KMS-11 (cell line): Measurements from ENCODE around the gene DESI1.

ENCODE experiments used
- H2AFZ ChIP-seq: fragments of 200-600 bp; sonication (generic); 2 replicates; pipeline ENCODE4 v1.6.1; 2016; ENCODE audit warnings: antibody characterized with exemption, mixed run types, low read depth
- H3K27ac ChIP-seq: fragments of 200-600 bp; sonication (generic); 2 replicates; pipeline ENCODE4 v1.6.1; 2016; ENCODE audit warnings: mild to moderate bottlenecking, mixed run types
- H3K27me3 ChIP-seq: fragments of 200-600 bp; sonication (generic); 2 replicates; pipeline ENCODE4 v1.6.1; 2017; ENCODE audit warnings: mild to moderate bottlenecking, low read depth, mixed run types, moderate library complexity; ENCODE audit not compliant: insufficient read depth
- H3K36me3 ChIP-seq: fragments of 200-600 bp; sonication (generic); 2 replicates; pipeline ENCODE4 v1.6.1; 2017; ENCODE audit warnings: mild to moderate bottlenecking, mixed run types; ENCODE audit not compliant: insufficient read depth
- H3K4me1 ChIP-seq: fragments of 200-600 bp; sonication (generic); 2 replicates; pipeline ENCODE4 v1.6.1; 2016; ENCODE audit warnings: mild to moderate bottlenecking, low read depth, mixed run types; ENCODE audit not compliant: poor library complexity, severe bottlenecking
- H3K4me2 ChIP-seq: fragments of 200-600 bp; sonication (generic); 2 replicates; pipeline ENCODE4 v1.7.0; 2016; ENCODE audit warnings: mild to moderate bottlenecking, mixed run types
- H3K4me3 ChIP-seq: fragments of 200-600 bp; sonication (generic); IDR thresholded peaks from 2 replicates; pipeline ENCODE4 v1.6.1; 2017; ENCODE audit warnings: low read depth, low read length, mixed read lengths; ENCODE audit not compliant: insufficient read depth
- H3K79me2 ChIP-seq: fragments of 200-600 bp; sonication (generic); 2 replicates; pipeline ENCODE4 v1.6.1; 2016; ENCODE audit warnings: low read depth, mixed run types; ENCODE audit not compliant: insufficient read depth
- H3K9ac ChIP-seq: fragments of 200-600 bp; sonication (generic); 2 replicates; pipeline ENCODE4 v1.6.1; 2016; ENCODE audit warnings: mild to moderate bottlenecking, mixed run types
- H4K20me1 ChIP-seq: fragments of 200-600 bp; sonication (generic); 2 replicates; pipeline ENCODE4 v1.6.1; 2016; ENCODE audit warnings: mild to moderate bottlenecking, mixed run types; ENCODE audit not compliant: insufficient read depth
- TF ChIP-seq, protein P1 (sequence below): fragments of 200-600 bp; sonication (generic); conservative IDR thresholded peaks from 2 replicates; pipeline ENCODE4 v1.6.1; 2017; ENCODE audit warnings: low read depth, mild to moderate bottlenecking, antibody characterized with exemption, low read length, moderate library complexity, mixed read lengths

Gene DESI1

DNA sequence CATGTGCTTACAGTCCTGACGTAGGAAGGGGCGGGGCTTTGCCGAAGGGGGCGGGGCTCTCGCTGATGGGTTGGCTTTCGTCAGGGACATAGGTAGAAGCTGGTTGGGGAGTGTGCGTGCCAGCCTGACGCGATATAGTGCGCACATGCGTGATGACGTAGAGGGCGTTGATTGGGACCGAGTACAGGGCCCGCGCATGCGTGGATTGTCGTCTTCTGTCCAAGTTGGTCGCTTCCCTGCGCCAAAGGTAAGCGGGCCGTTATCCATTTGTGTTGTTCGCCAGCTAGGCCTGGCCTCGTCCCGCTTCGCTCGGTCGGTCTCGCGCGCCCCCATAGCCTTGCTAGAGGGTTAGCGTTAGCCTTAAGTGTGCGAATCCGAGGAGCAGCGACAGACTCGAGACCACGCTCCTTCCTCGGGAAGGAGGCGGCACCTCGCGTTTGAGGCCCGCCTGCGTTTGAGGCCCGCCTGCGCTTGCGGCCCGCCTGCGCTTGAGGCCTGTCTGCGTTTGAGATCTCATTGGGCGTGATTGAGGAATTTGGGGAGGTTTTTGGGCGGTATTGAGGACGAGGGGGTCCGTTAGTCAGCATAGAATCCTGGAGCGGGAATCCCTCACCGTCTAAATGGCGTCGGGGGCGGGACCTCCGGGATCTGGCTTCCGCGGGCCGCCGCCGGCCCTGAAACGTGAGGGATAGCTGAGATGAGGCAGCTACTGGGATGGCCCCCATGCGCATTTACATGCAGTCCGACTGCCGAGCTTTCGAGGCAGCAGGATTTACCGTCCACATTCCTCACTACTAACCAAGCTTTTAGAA lies 462 bp upstream of the DESI1 start, which contains the start of gene XRCC6:
TSS of gene XRCC6 (plus strand) at position 197 of the 812 bp plus-strand sequence. CDS start 710 bp downstream, outside the sequence.
- H3K27ac ChIP-seq = peak within 1 kb of the TSS; percentile 88
- TF ChIP-seq, protein P1, sequence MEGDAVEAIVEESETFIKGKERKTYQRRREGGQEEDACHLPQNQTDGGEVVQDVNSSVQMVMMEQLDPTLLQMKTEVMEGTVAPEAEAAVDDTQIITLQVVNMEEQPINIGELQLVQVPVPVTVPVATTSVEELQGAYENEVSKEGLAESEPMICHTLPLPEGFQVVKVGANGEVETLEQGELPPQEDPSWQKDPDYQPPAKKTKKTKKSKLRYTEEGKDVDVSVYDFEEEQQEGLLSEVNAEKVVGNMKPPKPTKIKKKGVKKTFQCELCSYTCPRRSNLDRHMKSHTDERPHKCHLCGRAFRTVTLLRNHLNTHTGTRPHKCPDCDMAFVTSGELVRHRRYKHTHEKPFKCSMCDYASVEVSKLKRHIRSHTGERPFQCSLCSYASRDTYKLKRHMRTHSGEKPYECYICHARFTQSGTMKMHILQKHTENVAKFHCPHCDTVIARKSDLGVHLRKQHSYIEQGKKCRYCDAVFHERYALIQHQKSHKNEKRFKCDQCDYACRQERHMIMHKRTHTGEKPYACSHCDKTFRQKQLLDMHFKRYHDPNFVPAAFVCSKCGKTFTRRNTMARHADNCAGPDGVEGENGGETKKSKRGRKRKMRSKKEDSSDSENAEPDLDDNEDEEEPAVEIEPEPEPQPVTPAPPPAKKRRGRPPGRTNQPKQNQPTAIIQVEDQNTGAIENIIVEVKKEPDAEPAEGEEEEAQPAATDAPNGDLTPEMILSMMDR = no peak
- peak within 1 kb of the TSS; percentile 89 for H3K9ac ChIP-seq
- H3K27me3 ChIP-seq = no peaks in the 10 kb centered on the region
- peak within 1 kb of the TSS; percentile 34 for H3K4me3 ChIP-seq
- H2AFZ ChIP-seq = peak within 1 kb of the TSS; percentile 79
- peak within 1 kb of the TSS; percentile 99 for H3K4me2 ChIP-seq
- H3K36me3 ChIP-seq = peaks cover 11% of the 10 kb centered on the region; the same call in 1 of the 2 replicates
- peaks cover 63% of the 10 kb centered on the region for H3K79me2 ChIP-seq
- H3K4me1 ChIP-seq = peaks cover 33% of the 10 kb centered on the region
- H4K20me1 ChIP-seq = no peaks in the 10 kb centered on the region

GRCh38 chr22:41619979-41620588 lies 759 bp downstream of the DESI1 start:
- peaks cover 33% of the 10 kb centered on the region for H3K4me1 ChIP-seq
- H3K27ac ChIP-seq = peak overlapping the region; percentile 88
- H3K4me3 ChIP-seq = no peak overlapping the region
- no peaks in the 10 kb centered on the region for H3K27me3 ChIP-seq
- H3K4me2 ChIP-seq = peak overlapping the region; percentile 99
- peak overlapping the region; percentile 89 for H3K9ac ChIP-seq
- TF ChIP-seq, protein P1 = no peak
- H2AFZ ChIP-seq = peak overlapping the region; percentile 79
- H3K79me2 ChIP-seq = peaks cover 59% of the 10 kb centered on the region
- peaks cover 7% of the 10 kb centered on the region; the same call in 1 of the 2 replicates for H3K36me3 ChIP-seq
- no peaks in the 10 kb centered on the region for H4K20me1 ChIP-seq

DNA sequence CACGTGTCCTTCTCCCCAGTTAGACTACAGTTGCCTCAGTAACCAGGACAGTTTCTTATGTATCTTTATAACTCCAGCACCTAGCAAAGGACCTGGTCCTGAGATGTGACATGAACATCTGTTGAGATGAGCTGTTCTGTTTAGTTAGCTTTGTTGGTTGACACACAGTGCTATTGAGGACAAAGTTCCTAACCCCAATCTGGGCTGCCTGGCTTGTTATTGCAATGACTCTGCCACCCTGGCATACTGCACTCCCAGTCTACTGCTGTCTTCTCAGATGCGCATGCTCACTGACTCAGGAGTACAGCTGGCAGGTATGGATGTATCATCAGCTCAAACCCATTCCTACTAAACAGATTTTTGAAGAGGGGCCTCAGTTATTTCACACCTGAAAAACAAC lies 7.4 kb downstream of the DESI1 start:
- no peaks in the 10 kb centered on the region for H4K20me1 ChIP-seq
- no peak overlapping the region for H3K4me3 ChIP-seq
- H3K27me3 ChIP-seq = no peaks in the 10 kb centered on the region
- no peaks in the 10 kb centered on the region for H3K36me3 ChIP-seq
- no peak overlapping the region for H3K4me2 ChIP-seq
- TF ChIP-seq, protein P1 = no peak
- H3K4me1 ChIP-seq = peaks cover 10% of the 10 kb centered on the region
- no peak overlapping the region for H3K27ac ChIP-seq
- H2AFZ ChIP-seq = no peak overlapping the region
- H3K9ac ChIP-seq = no peak overlapping the region
- peaks cover 9% of the 10 kb centered on the region; the same call in 1 of the 2 replicates for H3K79me2 ChIP-seq

DNA sequence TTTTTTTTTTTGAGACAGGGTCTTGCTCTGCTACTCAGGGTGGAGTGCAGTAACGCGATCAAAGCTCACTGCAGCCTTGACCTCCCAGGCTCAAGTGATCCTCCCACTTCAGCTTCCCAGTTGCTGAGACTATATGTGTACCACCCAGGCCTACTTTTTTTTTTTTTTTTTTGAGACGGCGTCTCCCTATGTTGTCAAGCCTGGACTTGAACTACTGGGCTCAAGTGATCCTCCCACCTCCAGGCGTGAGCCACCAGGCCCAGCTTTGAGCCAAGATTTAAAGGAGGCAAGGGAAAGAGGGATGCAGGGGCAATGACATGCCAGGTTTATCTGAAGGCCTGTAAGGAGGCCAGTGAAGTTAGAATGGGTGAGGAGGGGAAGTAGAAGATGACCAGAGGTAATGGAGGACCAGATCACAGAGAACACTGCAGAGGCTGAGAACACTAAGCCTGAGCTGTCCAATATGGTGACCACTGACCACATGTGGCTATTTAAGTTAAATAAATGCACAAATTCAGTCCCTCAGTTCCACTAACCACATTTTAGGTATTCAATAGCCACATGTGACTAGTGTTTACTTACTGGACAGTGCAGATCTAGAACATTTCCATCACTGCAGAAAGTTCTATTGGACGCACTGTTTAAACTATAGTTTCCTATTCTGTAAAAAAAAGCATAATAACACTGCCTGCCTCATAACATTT lies 8.1 kb downstream of the DESI1 start:
- H3K36me3 ChIP-seq = no peaks in the 10 kb centered on the region
- H3K9ac ChIP-seq = no peak overlapping the region
- no peaks in the 10 kb centered on the region for H4K20me1 ChIP-seq
- peaks cover 6% of the 10 kb centered on the region; the same call in 1 of the 2 replicates for H3K79me2 ChIP-seq
- no peak overlapping the region for H3K4me2 ChIP-seq
- no peaks in the 10 kb centered on the region for H3K27me3 ChIP-seq
- no peak overlapping the region for H3K4me3 ChIP-seq
- peaks cover 4% of the 10 kb centered on the region for H3K4me1 ChIP-seq
- no peak overlapping the region for H3K27ac ChIP-seq
- no peak overlapping the region for H2AFZ ChIP-seq
- TF ChIP-seq, protein P1 = no peak
